ENCODE data around the gene HAP1.

DNA sequence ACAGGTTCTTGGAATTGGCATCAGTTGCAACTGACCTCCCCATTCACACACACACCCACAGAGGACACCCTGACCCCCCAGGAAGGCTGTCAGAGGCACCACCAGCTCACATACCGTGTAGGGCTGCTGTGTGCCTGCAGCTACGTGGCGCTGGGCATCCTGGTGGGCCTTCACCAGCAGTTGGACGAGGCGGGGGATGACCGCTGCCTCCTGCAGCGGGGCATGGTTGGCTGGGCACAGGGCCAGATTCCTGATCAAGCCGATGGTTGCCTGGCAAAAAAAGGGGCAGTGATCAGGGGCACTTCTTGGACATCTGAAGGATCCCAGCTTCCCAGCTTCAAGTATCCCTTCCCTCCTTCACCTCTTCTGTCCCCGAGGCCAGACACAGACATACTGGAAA, 24.2 kb upstream of the HAP1 start:
- TF ChIP-seq, protein P1, sequence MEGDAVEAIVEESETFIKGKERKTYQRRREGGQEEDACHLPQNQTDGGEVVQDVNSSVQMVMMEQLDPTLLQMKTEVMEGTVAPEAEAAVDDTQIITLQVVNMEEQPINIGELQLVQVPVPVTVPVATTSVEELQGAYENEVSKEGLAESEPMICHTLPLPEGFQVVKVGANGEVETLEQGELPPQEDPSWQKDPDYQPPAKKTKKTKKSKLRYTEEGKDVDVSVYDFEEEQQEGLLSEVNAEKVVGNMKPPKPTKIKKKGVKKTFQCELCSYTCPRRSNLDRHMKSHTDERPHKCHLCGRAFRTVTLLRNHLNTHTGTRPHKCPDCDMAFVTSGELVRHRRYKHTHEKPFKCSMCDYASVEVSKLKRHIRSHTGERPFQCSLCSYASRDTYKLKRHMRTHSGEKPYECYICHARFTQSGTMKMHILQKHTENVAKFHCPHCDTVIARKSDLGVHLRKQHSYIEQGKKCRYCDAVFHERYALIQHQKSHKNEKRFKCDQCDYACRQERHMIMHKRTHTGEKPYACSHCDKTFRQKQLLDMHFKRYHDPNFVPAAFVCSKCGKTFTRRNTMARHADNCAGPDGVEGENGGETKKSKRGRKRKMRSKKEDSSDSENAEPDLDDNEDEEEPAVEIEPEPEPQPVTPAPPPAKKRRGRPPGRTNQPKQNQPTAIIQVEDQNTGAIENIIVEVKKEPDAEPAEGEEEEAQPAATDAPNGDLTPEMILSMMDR (conservative IDR thresholded peaks at IDR 0.05 in 1 of 2, IDR thresholded peaks at IDR 0.05 in 1 of 2; ENCODE audit: low read depth in 1 of 2, low read length in 2 of 2): no peak
- TF ChIP-seq EZH2 (IDR thresholded peaks at IDR 0.05; ENCODE audit: low read length, missing control alignments): no peak

Data from fibroblast of lung (primary cell).